Measurements from ENCODE around the gene CDH18. TPM values are rescaled to one million over a fixed set of nuclear protein-coding genes. Genes with fewer than 3 reads are reported as not detected.

CDH18 gene
- total and polyA plus RNA-seq, 2 donors (not counting 3 experiments of a cell fraction or from before 2014, with no cell fraction given), result 0.06 TPM; not detected in 1

DNA sequence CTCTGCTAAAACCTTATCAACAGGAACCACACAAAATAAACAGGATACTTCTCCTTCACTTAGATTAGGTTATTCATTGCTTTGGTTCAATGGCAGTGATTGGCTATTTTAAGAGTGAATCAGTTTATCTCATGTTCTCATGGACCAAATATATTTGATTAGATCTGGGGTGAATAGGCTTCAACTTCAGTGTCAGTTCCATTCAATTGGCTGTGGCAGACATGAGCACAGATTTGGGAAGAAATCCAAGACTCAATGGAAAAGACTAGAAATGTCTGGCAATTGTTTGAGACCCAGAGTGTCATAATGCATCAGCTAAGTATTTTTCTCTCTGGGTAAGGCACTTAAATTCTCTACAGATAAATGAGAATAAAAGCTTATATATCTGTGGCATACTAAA lies 37.1 kb downstream of the CDH18 start:
- Histone ChIP-seq H2AFZ (ENCODE audit: low read depth, low read length) (no peak overlapping the region), H3K4me2 (ENCODE audit: insufficient read depth, low read length) (no peak overlapping the region), H3K79me2 (ENCODE audit: control insufficient read depth, insufficient read depth, low read length) (no peaks in the 10 kb centered on the region), H3K9ac (replicated peaks; ENCODE audit: extremely low read depth, insufficient read depth, low read length) (no peak overlapping the region), H3K9me3 (replicated peaks; ENCODE audit: control insufficient read depth, insufficient read depth, low read length) (no peaks in the 10 kb centered on the region), H3K9me1 (replicated peaks; ENCODE audit: control insufficient read depth, extremely low read depth, insufficient read depth, low read length) (no peaks in the 10 kb centered on the region), H3K4me1 (ENCODE audit: control insufficient read depth, extremely low read depth, insufficient read depth, low read length) (peaks cover 4% of the 10 kb centered on the region), H4K20me1 (replicated peaks; ENCODE audit: control insufficient read depth, extremely low read depth, insufficient read depth, low read length) (no peaks in the 10 kb centered on the region), H3K27me3 (ENCODE audit: control insufficient read depth in 2 of 2, insufficient read depth in 2 of 2, low read length in 2 of 2) (no peaks in the 10 kb centered on the region), H3K27ac (ENCODE audit: insufficient read depth, low read depth, low read length) (peak overlapping the region; percentile 7), H3K36me3 (ENCODE audit: control insufficient read depth in 2 of 2, extremely low read depth in 1 of 2, insufficient read depth in 2 of 2, low read length in 2 of 2) (no peaks in the 10 kb centered on the region), H3K4me3 (replicated peaks in 1 of 3; ENCODE audit: insufficient read depth in 1 of 3, low read depth in 1 of 3, low read length in 3 of 3) (no peak overlapping the region)
- dilution Hi-C loops (cut with MboI; ENCODE audit: extremely low pct_ligation_motif_present, low sequenced_read_pairs) (no loop called here), intact Hi-C loops (cut with micrococcal nuclease) (no loop called here)
- DNase-seq (ENCODE audit: low read depth, low spot score), result peak; percentile 92
- no peak for FAIRE-seq
- no TSS peak for BruUV-seq (replicated peaks)
- CTCF ChIA-PET, result interaction anchor here (1.1 to 1.5 kb wide), 2 partner anchors 11 to 123 kb away, joined by 3 read pairs; no protein-coding TSS in a partner anchor
- TF ChIP-seq POLR2A (IDR thresholded peaks at IDR 0.05; ENCODE audit: low read depth, low read length), result no peak
- TF ChIP-seq, protein P1, sequence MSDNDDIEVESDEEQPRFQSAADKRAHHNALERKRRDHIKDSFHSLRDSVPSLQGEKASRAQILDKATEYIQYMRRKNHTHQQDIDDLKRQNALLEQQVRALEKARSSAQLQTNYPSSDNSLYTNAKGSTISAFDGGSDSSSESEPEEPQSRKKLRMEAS (IDR thresholded peaks at IDR 0.05; ENCODE audit: insufficient read depth, insufficient read length), result no peak
- TF ChIP-seq, protein P2, sequence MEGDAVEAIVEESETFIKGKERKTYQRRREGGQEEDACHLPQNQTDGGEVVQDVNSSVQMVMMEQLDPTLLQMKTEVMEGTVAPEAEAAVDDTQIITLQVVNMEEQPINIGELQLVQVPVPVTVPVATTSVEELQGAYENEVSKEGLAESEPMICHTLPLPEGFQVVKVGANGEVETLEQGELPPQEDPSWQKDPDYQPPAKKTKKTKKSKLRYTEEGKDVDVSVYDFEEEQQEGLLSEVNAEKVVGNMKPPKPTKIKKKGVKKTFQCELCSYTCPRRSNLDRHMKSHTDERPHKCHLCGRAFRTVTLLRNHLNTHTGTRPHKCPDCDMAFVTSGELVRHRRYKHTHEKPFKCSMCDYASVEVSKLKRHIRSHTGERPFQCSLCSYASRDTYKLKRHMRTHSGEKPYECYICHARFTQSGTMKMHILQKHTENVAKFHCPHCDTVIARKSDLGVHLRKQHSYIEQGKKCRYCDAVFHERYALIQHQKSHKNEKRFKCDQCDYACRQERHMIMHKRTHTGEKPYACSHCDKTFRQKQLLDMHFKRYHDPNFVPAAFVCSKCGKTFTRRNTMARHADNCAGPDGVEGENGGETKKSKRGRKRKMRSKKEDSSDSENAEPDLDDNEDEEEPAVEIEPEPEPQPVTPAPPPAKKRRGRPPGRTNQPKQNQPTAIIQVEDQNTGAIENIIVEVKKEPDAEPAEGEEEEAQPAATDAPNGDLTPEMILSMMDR (IDR thresholded peaks at IDR 0.05; ENCODE audit: extremely low read depth in 1 of 2, insufficient read depth in 1 of 2, low read depth in 1 of 2, low read length in 2 of 2), result no peak
- TF ChIP-seq GATA2 (IDR thresholded peaks at IDR 0.05; ENCODE audit: insufficient read depth, insufficient read length, low read depth, low read length), result no peak
- no peak for TF ChIP-seq EZH2 (IDR thresholded peaks at IDR 0.05; ENCODE audit: borderline replicate concordance, low read depth, low read length, severe bottlenecking)
- no peak for TF ChIP-seq POLR2AphosphoS5 (IDR thresholded peaks at IDR 0.05; ENCODE audit: insufficient read depth, low read depth, low read length)
- TF ChIP-seq MYC (IDR thresholded peaks at IDR 0.05; ENCODE audit: low read depth, low read length), result no peak
- TF ChIP-seq FOS (IDR thresholded peaks at IDR 0.05; ENCODE audit: borderline replicate concordance, insufficient read depth, low read length), result no peak
- TF ChIP-seq JUN (IDR thresholded peaks at IDR 0.05; ENCODE audit: borderline replicate concordance, insufficient read depth, insufficient read length, low read depth), result no peak
- POLR2A ChIA-PET, result no interaction called here

Measured in endothelial cell of umbilical vein (primary cell).